GM21515 (cell line): Measurements from ENCODE around the gene AEN.

Experiments used
- ATAC-seq: cut with Tn5 transposase; IDR thresholded peaks from one replicate; pipeline ENCODE4 v1.9.1; 2021; ENCODE audit not compliant: unreplicated experiment

Gene AEN

DNA sequence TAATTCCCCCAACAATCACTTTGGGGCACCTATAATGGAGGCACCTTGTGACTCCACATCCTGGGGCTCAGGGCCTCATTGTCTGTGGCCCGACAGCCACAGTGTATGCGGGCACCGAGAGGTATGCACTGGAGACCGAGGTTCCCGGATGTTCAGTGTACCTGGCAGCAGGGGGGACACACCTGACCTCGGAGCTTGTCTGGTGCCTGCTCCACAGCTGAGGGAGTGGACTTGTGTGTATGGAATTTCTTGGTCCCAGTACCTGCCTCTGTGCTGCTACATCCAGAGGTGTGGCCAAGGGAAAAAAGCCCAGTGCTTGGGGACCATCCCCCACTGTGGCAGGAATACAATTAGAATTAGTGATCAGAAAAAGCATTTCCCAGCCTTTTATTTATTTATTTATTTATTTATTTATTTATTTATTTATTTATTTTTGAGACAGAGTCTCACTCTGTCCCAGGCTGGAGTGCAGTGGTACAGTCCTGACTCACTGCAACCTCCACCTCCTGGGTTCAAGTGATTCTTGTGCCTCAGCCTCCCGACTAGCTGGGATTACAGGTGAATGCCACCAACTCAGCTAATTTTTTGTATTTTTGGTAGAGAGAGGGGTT lies 8.8 kb upstream of the AEN start:
- no peak for ATAC-seq

DNA sequence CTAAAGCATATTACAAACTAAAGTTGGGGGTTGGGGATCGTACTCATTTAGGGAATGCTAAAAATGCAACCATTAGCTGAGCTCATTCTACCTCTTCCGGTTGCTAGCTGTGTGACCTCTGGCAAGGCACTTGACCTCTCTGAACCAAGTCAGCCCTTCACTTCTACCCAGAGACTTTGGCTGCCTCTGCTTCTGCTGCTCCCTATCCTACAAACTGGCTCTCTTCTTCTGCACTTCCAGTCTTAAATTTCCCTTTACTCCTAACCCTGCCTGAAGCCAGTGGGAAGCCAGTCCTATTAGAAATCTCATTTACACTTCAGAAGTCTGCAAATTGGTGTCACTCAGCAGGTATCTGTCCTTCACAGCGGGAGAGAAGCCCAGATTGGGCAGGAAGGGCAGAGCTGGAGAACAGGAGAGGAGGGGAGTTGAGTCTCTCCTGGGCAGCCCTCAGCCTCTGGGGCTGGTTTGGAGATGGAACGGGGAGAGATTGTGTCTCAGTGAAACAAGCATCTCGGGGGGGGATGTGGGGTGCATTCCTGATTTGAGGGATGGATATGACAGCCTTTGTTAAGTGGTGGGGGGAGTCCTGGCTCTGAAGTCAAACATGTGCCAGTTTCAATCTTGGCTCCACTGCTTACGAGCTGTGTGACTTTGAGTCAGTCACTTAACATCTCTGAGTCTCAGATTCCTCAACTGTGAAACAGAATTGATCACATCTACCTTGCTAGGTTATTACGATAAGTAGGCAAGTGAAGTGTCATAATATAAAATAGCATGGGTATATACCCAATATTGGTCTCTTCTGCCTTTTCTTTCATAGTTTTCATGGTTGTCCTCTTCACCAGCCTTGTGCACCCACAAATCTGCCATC lies 7.8 kb upstream of the AEN start:
- no peak for ATAC-seq

DNA sequence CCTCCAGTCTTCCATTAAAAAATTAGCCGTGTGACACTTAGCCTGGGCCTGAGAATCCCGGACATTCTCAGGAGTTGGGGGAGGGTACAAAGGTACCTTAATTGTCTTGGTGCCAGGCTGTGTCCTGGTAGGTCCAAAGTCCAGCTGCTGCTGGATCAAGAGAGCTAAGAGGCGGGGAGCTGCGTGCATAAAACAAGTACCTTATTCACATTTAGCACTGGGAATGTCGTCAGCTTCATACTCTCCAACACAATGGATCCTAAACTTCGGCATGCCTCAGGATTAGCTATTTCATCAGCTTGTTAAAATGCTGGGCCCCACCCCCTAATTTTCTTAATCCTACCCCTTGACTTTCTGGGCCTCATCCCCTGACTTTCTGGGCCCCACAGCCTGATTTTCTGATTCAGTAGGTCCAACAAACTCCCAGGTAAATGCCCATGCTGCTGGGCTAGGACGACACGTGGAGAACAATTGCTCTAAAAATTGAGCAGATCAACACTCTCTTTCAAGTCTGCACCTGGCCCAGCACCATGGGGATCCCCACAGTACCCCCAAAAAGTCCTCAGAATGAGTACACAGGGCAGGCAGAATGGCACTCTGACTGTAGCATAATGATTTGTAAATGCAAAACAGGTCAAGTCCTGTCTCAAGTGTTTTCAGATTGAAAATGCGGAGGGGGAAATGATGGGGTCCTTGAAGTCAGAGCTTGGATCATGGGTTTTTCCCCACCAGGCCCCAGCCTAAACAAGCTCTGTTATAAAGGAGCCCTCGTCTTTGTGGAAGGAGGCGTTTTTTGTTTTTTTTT lies 5.6 kb upstream of the AEN start:
- ATAC-seq = peak; percentile 59

DNA sequence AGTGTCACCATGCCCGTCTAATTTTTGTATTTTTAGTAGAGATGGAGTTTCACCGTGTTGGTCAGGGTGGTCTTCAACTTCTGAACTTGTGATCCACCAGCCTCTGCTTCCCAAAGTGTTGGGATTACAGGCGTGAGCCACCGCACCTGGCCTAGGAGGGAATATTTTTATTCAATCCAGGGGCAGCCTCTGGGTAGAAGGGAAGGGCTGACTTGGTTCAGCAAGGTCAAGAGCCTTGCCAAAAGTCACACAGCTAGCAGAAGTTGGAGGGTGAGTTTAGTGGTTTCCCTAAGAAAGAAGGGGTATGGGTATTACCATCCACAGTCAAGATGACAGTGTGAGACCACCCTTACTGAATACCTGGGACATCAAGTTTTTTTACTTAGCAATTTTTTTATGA lies 4.9 kb upstream of the AEN start:
- ATAC-seq = no peak

DNA sequence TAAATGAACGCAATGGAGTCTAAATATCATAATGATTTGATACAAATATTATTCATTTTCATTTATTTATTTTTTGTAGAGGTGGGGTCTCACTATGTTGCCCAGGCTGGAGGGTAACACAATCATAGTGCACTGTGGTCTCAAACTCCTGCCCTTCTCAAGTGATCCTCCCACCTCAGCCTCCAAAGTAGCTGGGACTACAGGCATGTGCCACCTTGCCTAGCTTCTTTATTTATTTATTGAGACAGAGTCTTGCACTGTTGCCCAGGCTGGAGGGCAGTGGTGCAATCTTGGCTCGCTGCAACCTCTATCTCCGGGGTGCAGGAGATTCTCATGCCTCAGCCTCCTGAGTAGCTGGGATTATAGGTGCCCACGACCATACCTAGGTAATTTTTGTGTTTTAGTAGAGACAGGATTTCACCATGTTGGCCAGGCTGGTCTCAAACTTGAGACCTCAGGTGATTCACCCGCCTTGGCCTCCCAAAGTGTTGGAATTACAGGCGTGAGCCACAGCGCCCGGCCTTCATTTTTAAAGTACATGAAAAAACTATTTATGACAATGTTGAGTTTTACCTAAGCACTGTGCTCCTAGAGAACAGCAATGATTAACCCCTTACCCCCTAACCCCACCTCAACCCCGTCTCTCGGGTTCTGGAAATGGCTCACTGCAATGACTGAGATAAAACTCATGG lies 4.0 kb upstream of the AEN start:
- no peak for ATAC-seq

DNA sequence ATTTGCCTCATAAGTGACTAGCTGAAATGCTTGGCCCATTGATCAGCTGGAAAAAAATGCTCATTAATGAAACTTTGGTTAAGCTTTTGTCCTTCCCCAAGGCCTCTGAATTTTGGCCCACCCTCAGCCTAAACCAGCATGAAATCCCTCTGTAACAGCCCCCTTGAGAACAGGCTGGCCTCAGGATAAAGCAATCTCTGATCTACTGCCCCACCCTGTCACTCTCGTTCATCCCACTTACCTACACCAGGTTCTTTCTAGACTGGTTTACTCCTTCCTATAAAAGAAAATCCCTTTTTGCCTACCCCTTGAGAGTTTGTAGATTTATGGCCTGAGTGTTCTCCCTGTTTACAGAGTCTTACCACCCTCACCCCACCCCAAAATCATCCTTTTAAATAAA lies 3.4 kb upstream of the AEN start:
- no peak for ATAC-seq

DNA sequence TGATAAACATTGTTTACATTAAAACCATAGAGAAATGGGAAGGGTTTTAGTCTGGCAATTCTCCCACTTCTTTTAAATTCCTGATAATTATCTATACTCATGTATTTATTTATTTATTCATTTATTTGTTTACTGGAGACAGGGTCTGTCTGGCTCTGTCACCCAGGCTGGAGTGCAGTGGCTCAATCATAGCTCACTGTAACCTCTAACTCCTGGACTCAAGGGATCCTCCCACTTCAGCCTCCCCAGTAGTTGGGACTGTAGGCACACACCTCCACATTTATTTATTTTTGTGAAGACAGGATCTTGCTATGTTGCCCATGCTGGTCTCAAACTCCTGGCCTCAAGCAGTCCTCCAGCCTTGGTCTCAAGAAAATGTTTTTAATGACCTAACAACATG lies 2.5 kb upstream of the AEN start:
- ATAC-seq = no peak

DNA sequence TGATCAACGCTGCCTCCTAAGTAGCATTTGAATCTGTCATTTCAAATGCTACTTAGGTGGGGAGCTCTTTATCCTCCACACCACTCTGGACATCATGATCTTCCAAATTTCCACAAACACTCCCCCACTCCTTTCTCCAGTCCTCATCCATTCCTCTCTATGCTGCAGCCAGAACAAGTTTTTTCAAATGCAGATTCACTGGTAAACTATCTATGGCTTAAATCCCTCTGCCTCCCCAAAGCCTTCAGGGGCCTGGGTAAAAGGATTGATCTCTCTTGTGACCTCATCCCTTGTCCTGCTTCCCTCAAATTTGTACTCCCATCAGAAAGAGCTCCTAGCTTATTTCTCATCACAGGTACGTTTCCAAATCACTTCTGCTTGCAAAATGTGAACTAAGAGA lies 1.3 kb upstream of the AEN start:
- ATAC-seq = no peak

DNA sequence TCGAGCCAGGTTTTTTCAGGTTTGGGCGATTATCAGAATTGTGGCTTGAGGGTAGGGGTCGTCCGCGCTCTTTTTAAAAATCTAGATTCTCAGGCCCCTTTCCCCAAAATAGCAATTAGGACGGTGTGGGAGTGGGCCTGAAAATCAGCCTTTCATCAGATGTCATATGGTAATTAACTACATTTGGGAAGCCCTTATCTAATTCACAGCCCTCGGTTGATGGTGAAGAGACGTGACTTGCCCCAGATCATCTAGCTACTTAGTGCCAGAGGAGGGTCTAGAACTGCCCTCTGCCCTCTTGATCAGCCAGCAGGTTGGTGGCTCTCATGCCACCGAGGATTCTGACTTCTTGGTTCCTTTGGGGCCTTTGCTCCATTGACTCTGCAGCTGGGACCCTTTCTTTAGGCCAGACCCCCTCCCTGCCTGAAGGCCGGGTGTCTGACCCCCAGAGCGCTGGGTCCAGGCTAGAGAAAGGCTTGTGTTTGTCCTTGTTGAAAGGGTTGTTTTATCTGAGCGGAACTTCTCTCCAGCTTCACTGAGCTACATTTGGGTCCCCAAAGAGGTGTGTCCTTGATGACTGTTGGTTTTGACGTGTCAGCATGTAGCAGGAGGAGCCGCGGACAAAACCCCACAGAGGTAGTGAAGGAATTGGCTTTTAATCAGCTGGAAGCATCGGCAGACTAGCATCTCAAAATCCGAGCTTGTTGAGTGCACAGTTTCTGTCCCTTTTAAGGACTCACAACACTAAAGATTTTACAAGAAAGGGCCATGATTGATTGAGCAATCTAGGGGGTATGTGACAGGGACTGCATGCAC lies 857 bp downstream of the AEN start:
- peak; percentile 31 for ATAC-seq

DNA sequence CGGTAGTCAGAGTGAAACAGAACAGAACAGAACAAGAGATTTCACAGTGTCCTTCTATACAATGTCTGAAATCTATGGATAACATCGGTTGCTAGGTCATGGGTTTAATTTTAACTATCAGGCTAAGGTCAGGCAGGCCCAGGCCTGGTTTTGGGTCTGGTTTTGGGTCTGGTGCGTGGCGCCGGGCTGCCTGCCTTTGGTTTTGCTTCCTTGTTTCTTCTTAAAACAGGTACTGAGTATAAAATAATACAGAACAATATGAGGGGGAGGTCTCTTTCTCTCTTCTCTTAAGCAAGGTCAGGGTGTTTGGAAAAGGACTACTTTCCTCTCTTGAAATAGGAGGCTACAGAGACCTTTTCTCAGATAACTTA lies 1.4 kb downstream of the AEN start:
- no peak for ATAC-seq

DNA sequence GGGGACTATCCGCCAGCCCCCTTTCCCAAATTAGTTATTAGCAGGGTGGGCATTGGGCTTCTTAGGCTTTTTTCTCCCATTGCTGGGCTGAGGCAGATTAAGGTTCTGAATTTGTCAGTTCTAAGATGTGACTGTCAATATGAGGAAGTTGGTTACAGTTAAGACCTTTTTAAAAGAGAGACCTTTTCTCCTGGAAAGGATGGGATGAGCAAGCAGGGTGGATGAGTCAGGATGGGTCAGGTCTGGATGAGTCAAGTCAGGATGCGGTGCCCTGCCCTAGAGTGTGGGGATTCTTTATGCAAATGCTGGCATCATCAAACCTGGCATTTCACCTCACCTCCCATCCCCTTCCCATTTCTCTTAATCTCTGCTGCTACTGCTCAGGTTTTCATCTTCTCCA lies 1.9 kb downstream of the AEN start:
- ATAC-seq = no peak

DNA sequence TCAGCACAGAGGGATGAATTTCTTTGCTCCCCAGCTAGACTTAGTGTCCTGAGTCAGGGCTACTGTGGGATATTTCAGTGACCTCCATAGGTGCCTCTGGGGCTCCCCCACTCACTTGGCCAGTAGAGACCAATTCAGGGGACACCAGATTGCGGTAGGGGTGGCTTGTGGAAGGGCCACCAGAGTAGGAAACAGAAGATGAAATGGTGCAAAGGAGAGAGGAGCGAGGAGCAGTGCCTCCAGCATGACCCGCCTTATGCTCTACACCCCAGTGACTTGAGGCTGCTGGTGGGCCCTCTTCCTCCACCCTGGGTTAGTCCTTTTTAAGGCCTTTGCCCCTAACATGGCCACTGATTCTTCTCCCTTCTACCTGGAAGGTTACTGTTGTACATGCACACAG lies 2.5 kb downstream of the AEN start:
- ATAC-seq = no peak

DNA sequence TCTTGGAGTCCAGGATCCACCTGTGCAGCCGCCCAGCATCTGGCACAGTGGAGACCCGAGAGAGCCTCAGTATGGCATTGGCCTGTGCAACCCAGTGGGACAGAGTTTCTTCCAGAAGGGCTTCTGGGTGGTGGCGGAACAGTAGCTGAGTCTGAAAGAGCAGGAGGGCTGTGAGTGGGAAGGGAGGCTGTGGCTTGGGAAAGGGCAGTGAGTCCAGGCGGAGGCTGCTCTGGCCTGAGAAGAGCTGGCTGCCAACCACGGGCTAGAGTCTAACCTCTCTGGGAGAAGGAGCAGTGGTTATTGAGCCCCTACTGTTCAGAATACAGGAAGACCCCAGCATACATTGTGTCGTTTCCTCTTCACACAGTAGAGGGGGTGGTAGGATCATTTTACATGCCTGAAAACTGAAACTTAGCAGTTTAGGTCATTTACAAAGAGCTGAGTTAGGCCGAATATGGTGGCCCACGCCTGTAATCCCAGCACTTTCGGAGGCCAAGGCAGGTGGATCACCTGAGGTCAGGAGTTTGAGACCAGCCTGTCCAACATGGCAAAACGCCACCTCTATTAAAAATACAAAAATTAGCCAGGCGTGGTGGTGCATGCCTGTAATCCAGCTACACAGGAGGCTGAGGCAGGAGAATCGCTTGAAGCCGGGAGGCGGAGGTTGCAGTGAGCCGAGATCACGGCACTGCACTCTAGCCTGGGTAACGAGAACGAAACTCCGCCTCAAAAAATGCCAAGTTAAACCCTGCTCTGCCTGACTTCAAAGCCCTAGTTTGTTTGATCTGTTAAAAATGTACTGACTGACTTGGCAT lies 3.2 kb downstream of the AEN start:
- peak; percentile 38 for ATAC-seq

DNA sequence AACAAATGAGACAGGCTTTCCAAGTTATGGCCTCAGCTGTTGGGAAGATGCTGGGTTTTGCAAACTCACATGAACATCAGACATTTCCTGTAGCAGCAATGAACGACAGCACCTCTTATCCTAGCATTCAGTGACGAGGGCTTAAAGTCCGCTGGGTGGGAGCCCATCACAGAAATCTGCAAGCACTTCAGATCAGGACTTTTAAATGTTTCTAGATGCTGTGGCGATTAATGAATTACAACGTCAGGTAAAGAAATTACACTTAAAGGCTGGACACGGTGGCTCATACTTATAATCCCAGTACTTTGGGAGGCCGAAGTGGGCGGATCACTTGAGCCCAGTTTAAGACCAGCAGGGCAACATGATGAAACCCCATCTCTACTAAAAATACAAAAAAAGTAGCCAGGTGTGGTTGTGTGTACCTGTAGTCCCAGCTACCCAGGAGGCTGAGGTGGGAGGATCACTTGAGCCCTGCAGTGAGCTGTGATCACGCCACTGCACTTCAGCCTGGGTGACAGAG lies 3.9 kb downstream of the AEN start:
- no peak for ATAC-seq

DNA sequence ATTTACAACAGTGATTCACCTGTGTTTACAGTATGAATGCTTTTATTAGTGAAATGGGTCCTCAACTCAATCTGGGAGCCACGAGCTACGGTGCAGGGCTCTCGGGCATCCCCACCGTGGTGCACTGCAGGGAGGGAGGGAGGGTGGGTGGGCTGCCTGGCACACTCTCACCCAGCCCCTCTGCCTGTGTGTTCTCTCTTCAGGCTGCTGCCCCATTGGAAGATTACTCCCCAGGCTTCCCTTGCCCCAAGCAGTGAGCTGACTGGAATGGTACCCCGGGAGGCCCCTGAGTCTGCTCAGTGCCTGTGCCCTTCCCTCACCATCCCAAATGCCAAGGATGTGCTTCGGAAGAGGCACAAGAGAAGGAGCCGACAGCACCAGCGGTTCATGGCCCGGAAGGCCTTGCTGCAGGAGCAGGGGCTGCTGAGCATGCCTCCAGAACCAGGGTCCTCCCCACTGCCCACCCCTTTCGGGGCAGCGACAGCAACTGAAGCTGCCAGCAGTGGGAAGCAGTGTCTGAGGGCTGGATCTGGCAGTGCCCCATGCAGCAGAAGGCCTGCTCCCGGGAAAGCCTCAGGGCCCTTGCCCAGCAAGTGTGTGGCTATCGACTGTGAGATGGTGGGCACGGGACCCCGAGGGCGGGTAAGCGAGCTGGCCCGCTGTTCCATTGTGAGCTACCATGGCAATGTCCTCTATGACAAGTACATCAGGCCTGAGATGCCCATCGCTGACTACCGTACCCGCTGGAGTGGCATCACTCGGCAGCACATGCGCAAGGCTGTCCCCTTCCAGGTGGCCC lies 5.0 kb downstream of the AEN start:
- ATAC-seq = no peak

DNA sequence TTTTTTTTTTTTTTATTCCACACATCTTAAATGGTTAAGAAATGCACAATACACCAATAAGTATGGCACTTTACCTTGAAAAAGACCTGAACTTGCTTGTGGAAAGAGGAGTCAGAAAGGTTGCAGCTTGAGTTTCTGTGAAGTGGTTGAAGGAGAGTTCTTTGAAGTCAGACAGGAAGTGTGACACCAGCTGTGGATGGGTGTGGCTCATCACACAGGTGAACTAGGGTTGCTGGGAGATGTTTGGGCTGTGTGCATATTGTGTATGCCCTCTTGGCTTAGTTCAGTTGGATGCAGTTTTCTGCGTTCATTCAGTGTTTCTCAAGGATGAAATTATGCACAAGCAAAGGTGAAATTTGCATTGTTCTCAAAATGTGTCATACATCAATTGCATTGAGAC lies 6.3 kb downstream of the AEN start:
- ATAC-seq = peak; percentile 41

DNA sequence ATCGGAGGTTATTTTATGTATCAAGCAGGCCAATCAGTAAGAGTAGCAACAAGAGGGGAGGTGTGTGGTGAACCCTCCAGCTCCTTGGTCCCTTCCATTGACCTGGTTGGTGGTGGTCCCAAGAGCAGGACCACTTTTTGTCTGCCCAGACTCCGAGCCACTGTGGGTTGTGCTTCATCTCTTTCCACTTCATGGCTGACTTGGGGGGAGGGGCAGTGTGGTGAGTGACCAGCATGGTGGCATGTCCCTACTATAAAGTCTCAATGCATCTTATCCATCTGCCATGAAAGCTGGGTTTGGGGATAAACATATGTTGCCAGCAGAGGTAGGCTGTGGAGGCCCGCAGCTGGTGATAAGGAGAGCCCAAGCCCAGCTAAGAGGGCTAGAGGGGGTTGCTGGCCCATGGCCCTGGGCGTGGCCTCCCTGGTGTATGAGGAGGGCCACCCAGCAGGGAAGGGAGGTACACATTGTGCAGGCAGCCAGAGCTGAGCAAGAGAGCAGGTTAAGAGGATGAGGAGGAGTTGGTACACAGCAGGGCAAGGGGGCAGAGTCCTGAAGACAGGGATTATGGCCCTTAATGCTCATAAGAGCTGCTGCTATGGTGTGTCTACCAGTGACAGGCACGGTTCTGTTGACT lies 7.0 kb downstream of the AEN start:
- no peak for ATAC-seq

DNA sequence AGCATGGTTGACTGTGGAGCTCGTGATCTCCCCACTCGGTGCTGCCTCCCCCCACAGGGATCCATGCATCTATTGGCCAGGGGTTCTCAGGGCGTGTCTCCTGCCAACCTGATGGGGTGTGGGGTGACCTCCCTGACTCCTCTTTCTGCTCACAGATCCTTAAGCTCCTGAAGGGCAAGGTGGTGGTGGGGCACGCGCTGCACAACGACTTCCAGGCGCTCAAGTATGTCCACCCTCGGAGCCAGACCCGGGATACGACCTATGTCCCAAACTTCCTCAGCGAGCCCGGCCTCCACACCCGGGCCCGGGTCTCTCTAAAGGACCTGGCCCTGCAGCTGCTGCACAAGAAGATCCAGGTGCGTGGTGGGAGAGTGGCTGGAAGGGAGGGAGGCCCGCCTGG lies 7.9 kb downstream of the AEN start:
- no peak for ATAC-seq
